GM18519 (cell line): ENCODE results near the gene ATP6V0E1.
"Not testable (repeated sequence)": the region's sequence is repeated elsewhere in the genome, so short reads cannot be mapped to it uniquely, and the experiment has no call there.

ENCODE experiments used
- ATAC-seq: cut with Tn5 transposase; IDR thresholded peaks from one replicate; pipeline ENCODE4 v1.9.1; 2021; ENCODE audit warnings: mild to moderate bottlenecking, moderate library complexity; ENCODE audit not compliant: unreplicated experiment, low FRiP score

ATP6V0E1 gene

DNA sequence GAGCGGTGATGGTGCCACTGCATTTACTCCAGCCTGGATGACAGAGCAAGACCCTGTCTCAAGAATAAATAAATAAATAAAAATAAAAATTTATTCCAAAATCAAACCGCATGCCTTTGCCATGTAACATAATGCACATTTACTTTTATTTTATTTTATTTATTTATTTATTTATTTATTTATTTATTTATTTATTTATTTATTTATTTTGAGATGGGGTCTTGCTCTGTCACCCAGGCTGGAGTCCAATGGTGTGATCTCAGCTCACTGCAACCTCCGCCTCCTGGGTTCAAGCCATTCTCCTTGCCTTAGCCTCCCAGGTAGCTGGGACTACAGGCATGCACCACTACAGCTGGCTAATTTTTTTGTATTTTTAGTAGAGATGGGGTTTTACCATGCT, 48.5 kb downstream of the ATP6V0E1 start:
- not testable (repeated sequence) for ATAC-seq

DNA sequence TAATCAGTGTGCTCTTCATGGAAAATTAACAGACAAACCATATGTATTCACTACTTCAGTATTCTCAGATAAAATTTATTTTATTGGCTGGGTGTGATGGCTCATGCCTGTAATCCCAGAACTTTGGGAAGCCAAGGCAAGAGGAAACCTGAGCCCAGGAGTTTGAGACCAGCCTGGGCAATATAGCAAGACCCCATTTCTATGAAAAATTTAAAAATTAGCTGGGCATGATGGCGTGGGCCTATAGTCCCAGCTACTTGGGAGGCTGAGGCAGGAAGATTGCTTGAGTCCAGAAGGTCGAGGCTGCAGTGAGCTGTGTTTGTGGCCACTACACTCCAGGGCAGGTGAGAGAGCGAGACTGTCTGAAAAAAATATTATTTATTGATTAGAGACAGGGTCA, 49.2 kb downstream of the ATP6V0E1 start:
- no peak for ATAC-seq

DNA sequence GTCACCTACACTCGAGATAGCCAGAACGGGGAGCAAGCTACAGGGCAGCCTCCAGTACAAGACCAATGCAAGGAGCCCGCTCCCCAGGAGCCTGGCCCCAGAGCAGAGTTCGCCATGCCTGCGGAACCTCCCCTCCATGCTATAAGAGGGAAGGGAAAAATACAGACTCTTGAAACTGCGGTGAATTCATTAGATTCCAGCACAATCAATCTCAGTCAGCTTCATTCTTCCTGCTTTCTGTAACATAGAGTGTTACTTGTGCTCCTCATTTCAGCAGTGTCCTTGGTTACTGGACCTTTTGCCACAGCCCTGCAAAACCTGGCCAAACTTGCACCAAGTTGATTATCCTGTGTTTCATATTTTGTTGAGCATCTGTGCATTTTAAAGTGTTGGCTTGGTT, 50.4 kb downstream of the ATP6V0E1 start:
- ATAC-seq: no peak

GRCh38 chr5:173035904-173036707, 52.5 kb downstream of the ATP6V0E1 start:
- no peak for ATAC-seq

DNA sequence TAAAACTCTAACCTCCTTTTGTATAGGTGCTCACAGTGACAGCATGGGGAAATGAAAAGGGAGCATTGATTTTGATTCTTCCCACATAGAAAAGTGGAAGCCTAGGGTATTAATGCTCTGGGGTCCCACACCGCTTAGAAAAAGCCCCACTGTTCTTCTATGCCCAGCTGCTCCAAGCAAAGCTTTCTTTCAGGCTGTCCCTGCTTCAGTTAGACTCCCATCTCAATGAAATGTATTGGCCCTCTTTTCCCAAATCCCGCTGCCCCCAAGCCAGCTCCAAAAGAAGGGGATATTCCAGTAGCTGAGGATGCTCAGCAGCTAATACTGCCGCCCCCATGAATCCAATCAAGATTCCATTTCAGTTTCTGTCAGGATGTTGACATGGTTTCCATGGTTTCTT, 55.6 kb downstream of the ATP6V0E1 start:
- no peak for ATAC-seq

DNA sequence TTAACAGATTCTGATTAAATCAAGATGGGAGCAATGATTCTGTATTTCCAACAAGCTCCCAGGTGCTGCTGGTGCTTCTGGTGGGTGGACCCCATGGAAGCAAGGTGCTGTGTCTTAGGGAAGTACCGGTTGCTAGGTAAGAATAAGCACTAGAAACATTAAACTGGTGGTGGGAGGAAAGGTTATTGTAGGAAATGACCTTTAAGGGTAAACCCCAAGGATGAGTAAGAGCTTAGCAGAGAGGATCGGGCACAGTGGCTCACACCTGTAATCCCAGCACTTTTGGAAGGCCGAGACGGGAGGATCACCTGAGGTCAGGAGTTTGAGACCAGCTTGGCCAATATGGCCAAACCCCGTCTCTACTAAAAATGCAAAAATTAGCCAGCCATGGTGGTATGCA, 56.4 kb downstream of the ATP6V0E1 start:
- ATAC-seq: no peak

GRCh38 chr5:173041881-173042762, 58.6 kb downstream of the ATP6V0E1 start:
- no peak for ATAC-seq

GRCh38 chr5:173042763-173043107, 59.2 kb downstream of the ATP6V0E1 start:
- no peak for ATAC-seq

DNA sequence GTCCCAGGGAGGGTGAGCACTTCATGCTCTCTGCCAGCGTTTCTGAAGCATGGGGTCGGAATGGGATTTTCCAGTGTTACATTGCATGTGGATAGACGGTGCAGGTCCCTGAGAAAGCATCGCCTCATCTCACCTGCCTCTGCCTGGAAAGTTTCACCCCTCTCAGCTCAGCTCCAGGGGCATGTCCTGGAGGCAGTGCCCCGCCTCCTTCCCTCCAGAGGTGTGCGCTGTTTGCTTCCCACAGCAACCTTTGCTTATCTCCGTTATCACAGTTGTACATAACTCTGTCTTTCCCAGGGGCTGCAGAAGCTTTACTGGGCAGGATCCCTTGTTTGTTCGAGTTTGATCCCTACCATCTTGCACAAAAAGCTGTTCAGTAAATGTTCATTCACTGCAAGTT, 61.9 kb downstream of the ATP6V0E1 start:
- no peak for ATAC-seq

DNA sequence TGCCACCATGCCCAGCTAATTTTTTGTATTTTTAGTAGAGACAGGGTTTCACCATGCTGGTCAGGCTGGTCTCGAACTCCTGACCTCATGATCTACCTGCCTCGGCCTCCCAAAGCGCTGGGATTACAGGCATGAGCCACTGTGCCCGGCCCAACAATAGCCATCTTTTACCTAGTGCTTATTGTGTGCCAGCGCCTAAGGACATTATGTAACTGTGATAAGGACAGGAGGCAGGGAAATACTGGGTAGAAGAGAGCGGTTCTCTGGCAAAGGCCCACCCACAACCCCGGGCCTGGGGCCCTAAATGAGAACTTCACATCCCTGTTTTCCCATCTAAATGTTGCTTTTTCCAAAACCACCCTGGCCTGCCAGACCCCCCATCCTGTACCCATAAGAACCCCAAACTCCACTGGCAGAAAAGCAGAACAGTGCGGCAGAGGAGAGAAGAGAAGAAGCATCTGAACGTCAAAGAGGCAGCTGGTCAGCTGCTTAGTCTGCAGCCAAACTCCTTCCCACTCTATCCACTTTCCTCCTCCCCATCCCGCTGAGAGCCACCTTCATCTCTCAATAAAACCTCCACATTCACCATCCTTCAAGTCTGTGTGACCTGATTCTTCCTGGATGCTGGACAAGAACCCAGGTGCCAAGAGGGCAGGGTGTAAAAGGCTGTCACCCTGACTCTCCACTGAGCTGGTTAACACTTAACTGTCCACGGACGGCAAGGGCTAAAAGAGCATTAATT, 63.7 kb downstream of the ATP6V0E1 start:
- not testable (repeated sequence) for ATAC-seq

DNA sequence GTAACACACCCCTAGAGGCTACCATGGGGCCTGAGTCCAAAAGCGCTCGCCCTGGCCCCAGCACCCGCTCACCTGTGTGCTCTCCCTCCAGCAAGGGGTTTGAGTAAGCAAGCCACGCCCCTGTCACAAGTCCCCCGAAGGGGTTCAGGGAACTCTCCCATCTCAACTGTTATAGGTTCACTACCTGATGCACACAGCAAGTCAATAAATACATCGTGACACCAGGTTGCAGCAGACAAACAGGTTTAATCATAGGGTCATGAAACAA, 64.2 kb downstream of the ATP6V0E1 start:
- no peak for ATAC-seq

DNA sequence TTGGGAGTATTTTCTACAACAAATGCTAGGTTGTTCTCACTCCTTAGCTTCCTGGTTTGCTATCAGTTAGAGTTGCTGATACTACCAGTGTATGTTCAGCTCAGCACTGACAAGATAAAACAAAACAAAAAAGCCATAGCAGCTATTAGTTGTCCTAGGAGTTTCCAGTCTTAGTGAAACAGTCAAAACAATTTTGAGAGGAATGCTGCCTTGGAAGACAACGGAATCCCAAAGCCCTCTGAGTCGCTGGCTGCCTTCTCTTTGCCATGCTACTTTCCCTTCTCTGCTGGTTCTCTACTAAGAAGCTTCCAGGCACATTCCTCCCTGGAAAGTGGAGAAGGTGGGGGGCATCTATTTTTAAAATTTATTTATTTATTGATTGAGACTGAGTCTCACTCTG, 67.2 kb downstream of the ATP6V0E1 start:
- no peak for ATAC-seq

GRCh38 chr5:173051746-173052145, 68.2 kb downstream of the ATP6V0E1 start:
- no peak for ATAC-seq

GRCh38 chr5:173053041-173053440, 69.5 kb downstream of the ATP6V0E1 start:
- no peak for ATAC-seq

DNA sequence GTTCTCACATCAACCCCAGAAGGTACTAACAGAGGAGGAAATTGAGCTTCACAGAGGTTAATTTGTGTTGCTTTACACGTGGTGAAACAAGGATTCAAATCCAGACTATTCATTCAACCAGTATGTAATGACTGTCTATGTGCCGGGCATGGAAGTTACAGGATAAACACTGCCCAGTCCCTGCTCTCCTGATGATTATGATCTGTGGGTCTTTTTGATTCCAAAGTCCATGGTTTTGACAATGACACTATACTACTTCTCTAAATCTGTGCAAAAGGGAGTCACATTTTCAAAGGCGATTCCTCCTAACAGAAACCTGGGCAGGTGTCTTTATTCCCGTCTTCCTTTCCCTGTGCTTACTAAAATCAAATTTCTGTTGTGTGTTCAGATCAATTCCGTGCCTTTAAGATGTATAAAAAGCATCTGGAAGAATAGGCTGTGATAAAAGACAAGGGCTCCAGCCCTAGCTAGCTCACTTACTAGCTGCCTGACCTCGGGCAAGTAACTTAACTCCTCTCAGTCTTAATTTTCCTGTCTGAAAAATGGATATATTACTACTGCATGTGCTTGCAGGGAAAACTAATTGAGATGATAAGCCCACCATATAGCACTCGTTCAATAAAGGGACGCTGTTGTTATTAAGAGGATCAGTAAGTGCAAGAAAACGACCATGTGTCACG, 71.6 kb downstream of the ATP6V0E1 start:
- ATAC-seq: no peak

- ATAC-seq: peak; percentile 1
Observed at GRCh38 chr5:173055722-173055982, 72.1 kb downstream of the ATP6V0E1 start.

- peak; percentile 59 for ATAC-seq
Observed at GRCh38 chr5:173055983-173056782, 72.6 kb downstream of the ATP6V0E1 start, which contains the start of gene CREBRF. CREBRF (plus strand) TSS chr5:173056352; CDS start chr5:173080776, 24,424 bp downstream.

GRCh38 chr5:173056783-173057061, 73.2 kb downstream of the ATP6V0E1 start:
- ATAC-seq: no peak

DNA sequence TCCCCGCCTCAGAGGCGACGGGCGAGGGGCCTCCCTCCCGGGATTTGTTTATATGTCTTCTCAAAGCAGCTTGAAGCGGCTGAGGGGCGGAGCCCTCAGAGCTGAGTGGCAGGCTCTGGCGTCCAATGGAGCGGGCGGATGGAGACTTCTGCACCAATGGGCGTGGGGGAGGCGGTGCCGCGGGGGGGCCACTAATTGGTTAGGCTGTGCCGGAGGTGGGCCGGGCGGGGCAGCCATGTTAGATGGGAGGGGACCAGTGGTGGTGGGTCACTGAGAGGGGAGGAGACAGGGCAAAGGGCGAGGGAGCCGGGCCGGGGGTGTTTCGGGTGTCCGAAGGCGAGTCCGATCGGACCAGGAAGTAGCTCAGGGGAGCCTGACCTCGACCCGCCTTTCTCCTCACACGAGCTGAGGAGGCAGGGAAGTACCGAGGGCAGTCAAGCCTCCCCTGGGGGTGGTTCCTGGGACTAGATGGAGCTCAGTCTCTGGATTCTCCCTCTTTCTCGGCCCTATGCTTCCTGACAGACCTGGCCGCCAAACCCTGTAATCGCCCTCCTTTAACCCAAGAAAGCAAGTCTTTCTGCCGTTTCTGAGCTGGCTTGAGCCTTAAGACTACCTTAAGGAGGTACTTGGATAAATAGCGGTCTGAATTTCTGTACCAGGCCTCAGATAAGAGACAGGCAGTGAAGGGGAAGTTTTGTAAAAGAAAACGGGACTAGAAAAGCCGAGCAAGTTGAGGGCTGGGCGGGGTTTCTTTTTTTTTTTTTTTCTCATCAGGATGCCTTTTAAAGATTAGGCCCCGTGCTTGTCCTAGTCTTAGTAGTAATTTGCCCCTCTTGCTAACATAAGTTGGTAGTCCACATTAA, 73.7 kb downstream of the ATP6V0E1 start:
- peak; percentile 71 for ATAC-seq
